Astrocyte of the cerebellum (primary cell): ENCODE measurements around the gene MRPL54.
"Not testable (repeated sequence)": the region's sequence is repeated elsewhere in the genome, so short reads cannot be mapped to it uniquely, and the experiment has no call there.

Source experiments
- DNase-seq: peaks from one replicate; pipeline ENCODE4 v3.0.0-alpha.2; 2011; ENCODE audit warnings: low read depth
- H3K4me3 ChIP-seq: 2 replicates; pipeline ENCODE4 v1.5.1; 2011; ENCODE audit warnings: mild to moderate bottlenecking, low read depth, low read length, moderate library complexity
- in situ Hi-C: cut with HindIII; loops from 2 replicates; pipeline ENCODE4 v1.10.0; 2017; ENCODE audit warnings: low sequenced_read_pairs
- TF ChIP-seq, protein P1 (sequence below): IDR thresholded peaks from 2 replicates; pipeline ENCODE4 v1.5.1; 2012; ENCODE audit warnings: low read length, low read depth, moderate library complexity, mild to moderate bottlenecking; ENCODE audit errors: missing control alignments

MRPL54 gene

DNA sequence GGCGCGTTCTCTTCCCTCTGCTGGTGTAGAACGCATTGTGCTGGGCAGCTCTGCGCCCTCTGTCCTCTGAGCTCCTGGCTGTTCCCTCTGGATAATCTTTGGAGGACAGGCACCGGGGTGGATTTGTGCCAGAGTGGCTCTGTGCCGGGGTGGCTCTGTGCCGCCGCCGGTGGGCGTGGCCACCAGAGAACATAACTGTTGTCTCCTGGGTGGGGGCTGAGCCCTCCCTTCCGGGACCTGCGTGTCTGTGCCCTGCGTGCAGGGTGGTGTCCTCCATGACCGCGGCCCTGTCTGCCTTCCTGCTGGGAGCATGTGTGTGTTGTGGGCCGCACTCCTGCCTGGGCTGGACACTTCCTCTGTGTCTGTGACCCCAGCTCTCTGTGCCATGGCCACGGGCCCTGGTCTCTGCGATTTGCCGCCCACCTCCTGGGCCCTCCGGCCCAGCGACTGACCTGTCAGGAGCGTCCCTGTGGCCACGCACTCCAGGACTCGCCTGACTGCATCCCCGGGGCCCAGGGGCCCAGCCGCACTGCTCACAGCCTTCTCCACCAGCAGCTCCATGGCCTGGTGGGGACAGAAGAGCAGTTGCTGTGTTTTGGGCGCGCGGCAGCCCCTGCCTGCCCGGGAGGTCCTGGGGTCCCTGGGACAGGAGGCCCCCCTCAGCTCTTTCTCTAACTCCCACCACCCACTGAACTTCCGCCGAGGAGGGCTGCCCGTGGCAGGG, 46.1 kb downstream of the MRPL54 start:
- no peak for DNase-seq
- no peak overlapping the region for H3K4me3 ChIP-seq
- TF ChIP-seq, protein P1, sequence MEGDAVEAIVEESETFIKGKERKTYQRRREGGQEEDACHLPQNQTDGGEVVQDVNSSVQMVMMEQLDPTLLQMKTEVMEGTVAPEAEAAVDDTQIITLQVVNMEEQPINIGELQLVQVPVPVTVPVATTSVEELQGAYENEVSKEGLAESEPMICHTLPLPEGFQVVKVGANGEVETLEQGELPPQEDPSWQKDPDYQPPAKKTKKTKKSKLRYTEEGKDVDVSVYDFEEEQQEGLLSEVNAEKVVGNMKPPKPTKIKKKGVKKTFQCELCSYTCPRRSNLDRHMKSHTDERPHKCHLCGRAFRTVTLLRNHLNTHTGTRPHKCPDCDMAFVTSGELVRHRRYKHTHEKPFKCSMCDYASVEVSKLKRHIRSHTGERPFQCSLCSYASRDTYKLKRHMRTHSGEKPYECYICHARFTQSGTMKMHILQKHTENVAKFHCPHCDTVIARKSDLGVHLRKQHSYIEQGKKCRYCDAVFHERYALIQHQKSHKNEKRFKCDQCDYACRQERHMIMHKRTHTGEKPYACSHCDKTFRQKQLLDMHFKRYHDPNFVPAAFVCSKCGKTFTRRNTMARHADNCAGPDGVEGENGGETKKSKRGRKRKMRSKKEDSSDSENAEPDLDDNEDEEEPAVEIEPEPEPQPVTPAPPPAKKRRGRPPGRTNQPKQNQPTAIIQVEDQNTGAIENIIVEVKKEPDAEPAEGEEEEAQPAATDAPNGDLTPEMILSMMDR = no peak
- in situ Hi-C loops = no loop called here

DNA sequence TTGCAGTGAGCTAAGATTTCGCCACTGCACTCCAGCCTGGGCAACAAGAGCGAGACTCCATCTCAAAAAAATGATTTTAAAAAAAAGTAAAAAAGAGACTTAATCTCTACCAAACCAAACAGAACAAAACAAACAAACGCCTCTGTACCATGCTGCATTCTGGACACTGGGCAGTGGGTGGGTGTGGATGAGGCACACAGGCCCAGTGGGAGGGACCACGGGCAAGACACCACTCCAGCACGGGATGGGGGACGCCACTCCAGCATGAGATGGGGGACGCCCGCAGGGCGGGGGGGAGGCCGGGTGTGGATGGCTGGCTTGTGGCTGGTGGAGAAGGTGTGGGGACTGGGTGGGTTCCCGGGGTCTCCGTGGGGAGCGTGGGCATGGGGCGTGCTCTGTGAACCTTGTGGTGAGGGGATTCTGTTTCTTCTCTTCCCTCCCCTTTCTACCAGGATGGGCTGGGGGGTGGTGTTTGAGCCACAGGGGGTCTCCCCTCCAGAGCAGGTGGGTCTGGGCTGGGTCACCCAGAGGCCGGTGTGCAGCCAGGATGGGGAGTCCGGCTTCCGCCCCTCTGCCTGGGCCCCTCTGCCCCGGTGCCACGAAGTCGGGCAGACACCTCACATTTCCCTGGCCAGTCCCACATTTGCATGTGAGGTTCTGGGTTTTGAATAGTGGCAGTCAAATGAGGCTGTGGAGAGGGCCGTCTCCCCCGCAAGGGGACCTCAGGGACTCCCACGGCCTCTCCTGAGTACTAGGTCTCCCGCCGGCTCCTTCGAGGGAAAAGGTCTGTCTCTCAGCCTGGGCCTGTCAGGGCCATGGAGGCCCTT, 47.6 kb downstream of the MRPL54 start:
- in situ Hi-C loops = no loop called here
- TF ChIP-seq, protein P1 = no peak
- H3K4me3 ChIP-seq = no peak overlapping the region
- no peak for DNase-seq

DNA sequence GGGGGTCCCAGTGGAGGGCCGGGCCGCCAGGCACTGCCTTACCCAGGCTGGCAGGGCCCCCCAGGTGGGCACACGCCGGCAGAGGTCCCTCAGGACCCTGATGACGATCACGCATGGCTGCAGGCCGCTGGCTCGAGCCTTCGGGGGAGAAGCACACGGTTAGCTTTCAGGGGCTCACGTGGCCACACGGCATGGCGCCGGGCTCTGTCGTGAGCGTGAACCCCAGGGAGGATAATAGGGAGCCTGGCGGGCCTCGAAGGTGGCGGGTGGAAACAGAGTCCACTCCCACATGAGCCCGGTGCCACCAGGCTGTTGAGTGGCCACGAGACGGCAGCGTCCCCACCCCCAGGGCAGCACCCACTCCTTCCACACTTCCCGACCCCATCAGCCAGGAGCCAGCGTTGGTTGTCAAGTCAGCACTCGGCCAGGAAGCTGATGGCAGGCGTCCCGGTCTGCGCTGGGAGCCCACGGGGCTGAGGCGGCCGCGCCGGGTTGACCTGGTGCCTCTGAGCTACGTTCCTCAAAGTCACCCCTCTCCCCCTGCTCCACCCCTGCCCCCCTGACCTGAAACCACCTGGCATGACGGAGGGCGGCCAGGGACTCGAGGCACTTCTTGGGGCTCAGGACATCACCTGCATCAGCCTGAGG, 48.4 kb downstream of the MRPL54 start:
- in situ Hi-C loops = no loop called here
- no peak for DNase-seq
- TF ChIP-seq, protein P1 = no peak
- H3K4me3 ChIP-seq = no peak overlapping the region

DNA sequence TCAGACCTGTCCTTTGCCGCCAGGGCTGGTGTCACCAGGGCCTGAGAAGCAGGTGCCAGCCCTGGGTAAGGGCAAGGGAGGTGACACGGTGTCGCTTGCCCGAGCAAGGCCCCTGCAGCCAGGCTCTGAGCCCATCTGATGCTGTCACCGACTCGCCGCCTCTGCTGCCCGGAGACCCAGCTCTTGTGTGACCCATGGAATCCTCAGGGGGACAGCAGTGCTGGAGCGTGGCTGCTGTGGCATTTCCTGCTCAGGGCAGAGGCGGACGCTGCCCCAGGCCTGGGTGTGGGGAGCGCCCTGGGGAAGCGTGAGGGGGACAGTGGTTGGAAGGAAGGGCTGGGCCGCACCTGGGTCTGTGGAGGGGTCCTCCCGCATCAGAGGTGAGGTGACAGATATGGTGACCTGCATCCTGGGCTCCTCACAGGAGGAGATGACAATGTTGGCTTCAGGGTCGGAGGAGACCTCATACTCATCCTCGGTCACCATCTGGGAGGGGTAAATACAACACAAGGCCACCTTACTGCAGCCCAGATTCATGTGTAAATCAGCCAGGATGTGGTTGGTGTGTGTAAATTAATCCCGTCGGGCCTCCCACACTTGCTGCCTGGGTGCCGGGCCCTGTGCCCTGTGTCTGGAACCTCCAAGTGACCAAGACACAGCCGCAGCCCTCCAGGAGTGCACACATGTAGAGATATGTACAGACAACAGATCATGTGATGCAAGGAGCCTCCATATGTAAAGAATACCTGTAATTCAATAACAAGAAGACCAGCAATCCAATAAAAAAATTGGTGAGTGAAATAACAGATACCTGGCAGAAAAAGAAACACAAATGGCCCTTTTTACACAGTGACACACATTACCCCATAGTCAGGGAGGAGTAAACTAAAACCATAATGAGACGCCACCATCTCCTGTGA, 51.3 kb downstream of the MRPL54 start:
- no peak for DNase-seq
- TF ChIP-seq, protein P1 = no peak
- in situ Hi-C loops = no loop called here
- no peak overlapping the region for H3K4me3 ChIP-seq

DNA sequence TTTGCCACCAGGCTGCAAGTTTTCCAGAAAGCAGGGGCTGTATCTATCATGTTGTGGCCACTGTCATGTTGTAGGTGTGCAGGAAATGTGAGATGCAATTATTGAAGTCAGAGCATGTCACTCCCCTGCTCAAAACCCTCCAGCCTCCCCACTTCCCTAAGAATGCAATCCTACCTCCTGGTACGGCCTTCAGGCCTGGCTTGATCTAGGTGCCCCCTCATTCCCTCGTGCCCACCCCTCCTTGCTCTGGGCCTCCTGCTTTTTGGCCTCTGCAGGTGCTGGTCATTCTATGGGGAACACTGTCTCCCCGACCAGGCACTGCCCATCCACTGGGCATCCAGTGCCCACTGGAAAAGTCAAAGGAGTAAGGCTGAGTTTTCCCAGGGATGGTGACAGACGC, 52.2 kb downstream of the MRPL54 start:
- TF ChIP-seq, protein P1 = no peak
- no peak overlapping the region for H3K4me3 ChIP-seq
- in situ Hi-C loops = no loop called here
- no peak for DNase-seq

DNA sequence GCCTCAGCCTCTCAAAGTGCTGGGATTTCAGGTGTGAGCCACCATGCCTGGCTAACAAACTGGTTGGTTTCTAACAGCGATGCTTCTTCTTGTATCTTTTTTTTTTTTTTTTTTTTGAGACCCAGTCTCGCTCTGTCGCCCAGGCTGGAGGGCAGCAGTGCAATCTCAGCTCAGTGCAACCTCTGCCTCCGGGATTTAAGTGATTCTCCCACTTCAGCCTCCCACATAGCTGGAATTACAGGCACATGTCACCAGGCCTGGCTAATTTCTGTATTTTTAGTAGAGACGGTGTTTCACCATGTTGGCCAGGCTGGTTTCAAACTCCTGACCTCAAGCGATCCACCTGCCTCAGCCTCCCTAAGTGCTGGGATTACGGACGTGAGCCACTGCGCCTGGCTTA, 53.7 kb downstream of the MRPL54 start:
- in situ Hi-C loops, H3K4me3 ChIP-seq, DNase-seq: not testable (repeated sequence)
